Smooth muscle cell (in vitro differentiated cells): ENCODE measurements around the gene SAMD9. TPM values are rescaled to one million over a fixed set of nuclear protein-coding genes. Genes with fewer than 3 reads are reported as not detected.
"Not testable (repeated sequence)": the region's sequence is repeated elsewhere in the genome, so short reads cannot be mapped to it uniquely, and the experiment has no call there.

Source experiments
- DNase-seq: peaks from one replicate; lab custom pipeline; 2025; ENCODE audit not compliant: unreplicated experiment; lab: John Stamatoyannopoulos, UW
- H2AFZ ChIP-seq: fragments of 200-600 bp; sonication (generic); 2 replicates; pipeline ENCODE4 v1.6.0; 2016; ENCODE audit warnings: antibody characterized with exemption, low read depth, mild to moderate bottlenecking
- H3F3A ChIP-seq: fragments of 200-600 bp; sonication (generic); 2 replicates; pipeline ENCODE4 v1.6.0; 2017; ENCODE audit warnings: antibody characterized with exemption, low read depth
- H3K27ac ChIP-seq: fragments of 200-600 bp; sonication (generic); 2 replicates; pipeline ENCODE4 v1.5.1; 2016; ENCODE audit warnings: low read depth, mild to moderate bottlenecking
- H3K27me3 ChIP-seq: fragments of 200-600 bp; sonication (generic); 2 replicates; pipeline ENCODE4 v1.6.1; 2016; ENCODE audit warnings: low read depth, mild to moderate bottlenecking
- H3K36me3 ChIP-seq: fragments of 200-600 bp; sonication (generic); 2 replicates; pipeline ENCODE4 v1.5.1; 2016; ENCODE audit warnings: low read depth
- H3K4me1 ChIP-seq: fragments of 200-600 bp; sonication (generic); 2 replicates; pipeline ENCODE4 v1.5.1; 2016; ENCODE audit warnings: low read depth
- H3K4me2 ChIP-seq: fragments of 200-600 bp; sonication (generic); 2 replicates; pipeline ENCODE4 v1.6.0; 2016; ENCODE audit warnings: mild to moderate bottlenecking
- H3K4me3 ChIP-seq: fragments of 200-600 bp; sonication (generic); 2 replicates; pipeline ENCODE4 v1.5.1; 2016; ENCODE audit warnings: mild to moderate bottlenecking
- H3K79me2 ChIP-seq: fragments of 200-600 bp; sonication (generic); 2 replicates; pipeline ENCODE4 v1.6.0; 2016; ENCODE audit warnings: low read depth, mild to moderate bottlenecking
- H3K9ac ChIP-seq: fragments of 200-600 bp; sonication (generic); 2 replicates; pipeline ENCODE4 v1.6.0; 2016; ENCODE audit warnings: low read depth
- H3K9me3 ChIP-seq: fragments of 200-600 bp; sonication (generic); replicated peaks from 2 replicates; pipeline ENCODE4 v1.5.1; 2016; ENCODE audit warnings: low read depth
- H4K20me1 ChIP-seq: fragments of 200-600 bp; sonication (generic); 2 replicates; pipeline ENCODE4 v1.6.0; 2016; ENCODE audit warnings: low read depth
- CTCF ChIP-seq: fragments of 200-600 bp; sonication (generic); IDR thresholded peaks from 2 replicates; pipeline ENCODE4 v1.5.1; 2017; ENCODE audit warnings: borderline replicate concordance, mild to moderate bottlenecking, antibody characterized with exemption; ENCODE audit not compliant: insufficient read depth, poor library complexity, severe bottlenecking
- WGBS: methylation state at CpG from one replicate; pipeline ENCODE4 v1.1.7; 2016; ENCODE audit warnings: low lambda C conversion rate; 5-methylcytosine and 5-hydroxymethylcytosine counted together
- polyA plus RNA-seq: library from polyadenylated mRNA; unstranded; fragments of >200 nt; fragmentation: Nextera tagmentation; extraction: Ambion mirVana; gene quantifications from 2 replicates; pipeline ENCODE4 v1.2.1, GENCODE V29; 2016
- total RNA-seq: library from RNA; depleted of rRNA; stranded (reverse); fragments of >200 nt; gene quantifications from 2 replicates; pipeline ENCODE4 v1.2.3, GENCODE V29; 2014

The SAMD9 gene
- total and polyA plus RNA-seq, 2 experiments from 2014 or later, result 0.26 to 1.8 TPM

GRCh38 chr7:93132216-93132615, 14.4 kb upstream of the SAMD9 start:
- no peak for TF ChIP-seq CTCF
- Histone ChIP-seq H2AFZ (no peak overlapping the region), H3K4me3 (no peak overlapping the region), H3K79me2 (no peaks in the 10 kb centered on the region), H3K36me3 (no peaks in the 10 kb centered on the region), H3K9ac (no peak overlapping the region), H3F3A (no peaks in the 10 kb centered on the region), H3K4me1 (no peaks in the 10 kb centered on the region), H3K9me3 (peaks cover 8% of the 10 kb centered on the region), H4K20me1 (no peaks in the 10 kb centered on the region), H3K27ac (no peak overlapping the region), H3K4me2 (no peak overlapping the region), H3K27me3 (peaks cover 7% of the 10 kb centered on the region)
- WGBS, result 78% methylated on average over 3 of the region's 3 CpGs
- no peak for DNase-seq

DNA sequence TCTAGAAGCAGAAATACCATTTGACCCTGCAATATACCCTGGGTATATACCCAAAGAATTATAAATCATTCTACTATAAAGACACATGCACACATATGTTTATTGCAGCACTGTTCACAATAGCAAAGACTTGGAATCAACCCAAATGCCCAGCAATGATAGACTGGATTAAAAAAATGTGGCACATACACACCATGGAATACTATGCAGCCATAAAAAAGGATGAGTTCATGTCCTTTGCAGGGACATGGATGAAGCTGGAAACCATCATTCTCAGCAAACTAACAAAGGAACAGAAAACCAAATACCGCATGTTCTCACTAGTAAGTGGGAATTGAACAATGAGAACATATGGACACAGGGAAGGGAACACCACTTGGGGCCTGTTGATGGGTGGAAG, 9.2 kb upstream of the SAMD9 start:
- H3K9ac ChIP-seq, H3K27ac ChIP-seq, H3K4me1 ChIP-seq, H3F3A ChIP-seq, H2AFZ ChIP-seq, H3K4me3 ChIP-seq, H4K20me1 ChIP-seq, H3K27me3 ChIP-seq, DNase-seq, H3K36me3 ChIP-seq, H3K79me2 ChIP-seq, H3K4me2 ChIP-seq: not testable (repeated sequence)
- WGBS, result 89% methylated on average over 1 of the region's 1 CpG
- H3K9me3 ChIP-seq, result peaks cover 13% of the 10 kb centered on the region

DNA sequence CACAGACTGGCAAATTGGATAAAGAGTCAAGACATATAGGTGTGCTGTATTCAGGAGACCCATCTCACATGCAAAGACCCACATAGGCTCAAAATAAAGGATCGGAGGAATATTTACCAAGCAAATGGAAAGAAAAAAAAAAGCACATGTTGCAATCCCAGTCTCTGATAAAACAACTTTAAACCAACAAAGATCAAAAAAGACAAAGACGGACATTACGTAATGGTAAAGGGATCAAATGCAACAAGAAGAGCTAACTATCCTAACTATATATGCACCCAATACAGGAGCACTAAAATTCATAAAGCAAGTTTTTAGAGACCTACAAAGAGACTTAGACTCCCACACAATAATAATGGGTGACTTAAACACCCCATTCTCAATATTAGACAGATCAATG, 5.8 kb upstream of the SAMD9 start:
- H3K4me1 ChIP-seq, H3K27me3 ChIP-seq, DNase-seq, H3K4me2 ChIP-seq, H3F3A ChIP-seq, H2AFZ ChIP-seq, H3K79me2 ChIP-seq, H3K4me3 ChIP-seq, H3K36me3 ChIP-seq, H3K27ac ChIP-seq, H4K20me1 ChIP-seq, H3K9ac ChIP-seq: not testable (repeated sequence)
- WGBS, result 99% methylated on average over 3 of the region's 3 CpGs
- H3K9me3 ChIP-seq, result peaks cover 13% of the 10 kb centered on the region

- TF ChIP-seq CTCF, result no peak
- WGBS, result 83% methylated on average over 12 of the region's 12 CpGs
- Histone ChIP-seq H3K4me3 (no peak overlapping the region), H3F3A (no peaks in the 10 kb centered on the region), H3K9ac (no peak overlapping the region), H3K9me3 (no peaks in the 10 kb centered on the region), H3K4me1 (no peaks in the 10 kb centered on the region), H2AFZ (no peak overlapping the region), H3K4me2 (no peak overlapping the region), H3K27ac (no peak overlapping the region), H3K27me3 (no peaks in the 10 kb centered on the region), H4K20me1 (no peaks in the 10 kb centered on the region), H3K79me2 (no peaks in the 10 kb centered on the region), H3K36me3 (no peaks in the 10 kb centered on the region)
- DNase-seq, result no peak
Measured at GRCh38 chr7:93120592-93121549, 3.1 kb upstream of the SAMD9 start.
